ENCODE results near the gene AKR1B15. TPM values are rescaled to one million over a fixed set of nuclear protein-coding genes. Genes with fewer than 3 reads are reported as not detected.
"Not testable (repeated sequence)": the region's sequence is repeated elsewhere in the genome, so short reads cannot be mapped to it uniquely, and the experiment has no call there.

The AKR1B15 gene
- total and polyA plus RNA-seq, 9 of the 15 experiments (the other 6 are each of a cell fraction or from before 2014, with no cell fraction given): not detected

GRCh38 chr7:134535919-134536299 lies 13.0 kb upstream of the AKR1B15 start (continued):
- TF ChIP-seq ZBTB40 (IDR thresholded peaks at IDR 0.05) (no peak), ZBTB40 (CRISPR knock-in tag; IDR thresholded peaks at IDR 0.05) (no peak), ELF1 (tag; IDR thresholded peaks at IDR 0.05) (no peak), ZNF280A (IDR thresholded peaks at IDR 0.05; ENCODE audit: low read depth, partially characterized antibody) (no peak), TRIM25 (IDR thresholded peaks at IDR 0.05; ENCODE audit: borderline replicate concordance) (no peak)

- DNase-seq (ENCODE audit: extremely low read depth in 1 of 4, low spot score in 3 of 4); ATAC-seq; H3K27ac ChIP-seq (ENCODE audit: extremely low read depth, low read depth, low read length); BruUV-seq (replicated peaks); H3K36me3 ChIP-seq (ENCODE audit: control insufficient read depth, insufficient read depth, low read length); intact Hi-C loops (cut with micrococcal nuclease); POLR2A ChIA-PET; H3K79me2 ChIP-seq (ENCODE audit: control insufficient read depth, insufficient read depth, low read length); FAIRE-seq; H2AFZ ChIP-seq (ENCODE audit: low read depth, low read length); H3K4me1 ChIP-seq (replicated peaks in 1 of 2; ENCODE audit: control insufficient read depth in 2 of 2, insufficient read depth in 2 of 2, low read length in 2 of 2); H3K9me3 ChIP-seq (replicated peaks; ENCODE audit: control insufficient read depth, insufficient read depth, low read depth, low read length); H4K20me1 ChIP-seq (replicated peaks; ENCODE audit: control insufficient read depth, insufficient read depth, low read length); H3K9me1 ChIP-seq (ENCODE audit: control insufficient read depth, insufficient read depth, low read length); H3K4me3 ChIP-seq; CTCF ChIA-PET (ENCODE audit: low intra/inter-chr PET ratio); H3K9ac ChIP-seq (ENCODE audit: insufficient read depth in 1 of 2, low read depth in 2 of 2, low read length in 2 of 2); H3K4me2 ChIP-seq (ENCODE audit: insufficient read depth, low read length): not testable (repeated sequence)
- 0% methylated on average over 3 of the region's 3 CpGs for WGBS (ENCODE audit: insufficient coverage, low coverage, missing lambda C conversion rate)
- H3K27me3 ChIP-seq (ENCODE audit: control insufficient read depth in 2 of 2, insufficient read depth in 2 of 2, low read length in 2 of 2): peaks cover 16 to 35% of the 10 kb centered on the region in 2 experiments
- in situ Hi-C loops (cut with MboI): loop anchor here (5.0 kb wide), 1 partner anchor 41 kb away; no protein-coding TSS in a partner anchor
Observed at GRCh38 chr7:134536558-134536957, 12.4 kb upstream of the AKR1B15 start.

Data from K562 (cell line).